BE2C (cell line): Measurements from ENCODE around the gene UBE2D2.

Experiments
- DNase-seq: peaks from one replicate; pipeline ENCODE4 v3.0.0-alpha.2; 2020
- H3K27me3 ChIP-seq: fragments of 250-450 bp; sonication (Bioruptor Pico); 2 replicates; pipeline ENCODE4 v1.5.1; 2020; ENCODE audit warnings: mild to moderate bottlenecking
- H3K36me3 ChIP-seq: fragments of 250-450 bp; sonication (Bioruptor Pico); 2 replicates; pipeline ENCODE4 v1.5.1; 2020; ENCODE audit warnings: mild to moderate bottlenecking
- H3K4me1 ChIP-seq: fragments of 250-450 bp; sonication (Bioruptor Pico); 2 replicates; pipeline ENCODE4 v1.5.1; 2020
- H3K4me3 ChIP-seq: 2 replicates; pipeline ENCODE4 v1.5.1; 2011; ENCODE audit warnings: low read depth, low read length
- H3K9me3 ChIP-seq: fragments of 250-450 bp; sonication (Bioruptor Pico); 2 replicates; pipeline ENCODE4 v1.5.1; 2020
- TF ChIP-seq, protein P1 (sequence below): IDR thresholded peaks from 2 replicates; pipeline ENCODE4 v1.5.1; 2012; ENCODE audit warnings: mild to moderate bottlenecking, low read depth, low read length

Gene UBE2D2

DNA sequence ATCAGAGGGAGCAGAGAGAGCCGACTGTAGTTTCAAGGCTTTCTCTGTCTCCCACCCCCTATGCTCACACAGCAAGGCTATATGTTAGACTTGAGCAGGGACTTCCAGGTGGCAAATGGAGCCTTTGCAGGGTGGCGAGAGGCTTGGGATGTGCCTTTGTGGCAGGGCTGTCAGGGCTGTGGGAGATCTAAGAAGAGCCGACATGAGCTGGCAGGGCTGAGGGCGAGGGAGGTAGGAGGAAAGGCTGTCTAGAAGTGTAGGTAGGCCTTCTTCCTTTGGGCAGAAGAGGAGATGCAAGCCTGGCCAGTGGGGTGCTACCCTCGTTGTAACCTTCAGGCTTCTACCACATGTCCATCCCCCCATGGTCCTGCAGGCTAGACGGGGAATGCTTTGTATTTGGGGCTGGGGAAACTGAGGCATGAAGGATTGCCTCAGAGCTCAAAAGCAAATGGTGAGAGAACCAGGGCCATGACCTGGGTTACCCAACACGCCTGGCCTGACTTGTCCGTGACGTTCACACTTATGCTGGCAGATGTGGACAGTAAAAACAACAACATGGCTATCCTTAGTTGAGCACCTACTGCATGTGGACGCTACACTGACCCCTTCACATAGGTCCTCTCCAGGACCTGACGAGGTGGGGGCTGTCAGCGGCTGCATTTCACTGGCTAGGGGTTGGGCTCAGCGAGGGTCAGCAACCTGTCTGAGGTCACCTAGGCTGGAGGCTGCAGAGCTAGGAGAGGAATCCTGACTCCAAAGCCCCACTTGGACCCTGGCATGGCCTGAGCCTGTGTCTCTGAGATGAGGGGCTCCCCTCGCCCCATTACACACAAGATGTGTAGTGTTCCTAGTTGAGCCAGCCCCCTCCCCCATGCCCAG, 102.3 kb downstream of the UBE2D2 start:
- Histone ChIP-seq H3K36me3 (peaks cover 7% of the 10 kb centered on the region; the same call in 1 of the 2 replicates), H3K27me3 (no peaks in the 10 kb centered on the region), H3K4me1 (peaks cover 64% of the 10 kb centered on the region), H3K9me3 (no peaks in the 10 kb centered on the region), H3K4me3 (no peak overlapping the region)
- TF ChIP-seq, protein P1, sequence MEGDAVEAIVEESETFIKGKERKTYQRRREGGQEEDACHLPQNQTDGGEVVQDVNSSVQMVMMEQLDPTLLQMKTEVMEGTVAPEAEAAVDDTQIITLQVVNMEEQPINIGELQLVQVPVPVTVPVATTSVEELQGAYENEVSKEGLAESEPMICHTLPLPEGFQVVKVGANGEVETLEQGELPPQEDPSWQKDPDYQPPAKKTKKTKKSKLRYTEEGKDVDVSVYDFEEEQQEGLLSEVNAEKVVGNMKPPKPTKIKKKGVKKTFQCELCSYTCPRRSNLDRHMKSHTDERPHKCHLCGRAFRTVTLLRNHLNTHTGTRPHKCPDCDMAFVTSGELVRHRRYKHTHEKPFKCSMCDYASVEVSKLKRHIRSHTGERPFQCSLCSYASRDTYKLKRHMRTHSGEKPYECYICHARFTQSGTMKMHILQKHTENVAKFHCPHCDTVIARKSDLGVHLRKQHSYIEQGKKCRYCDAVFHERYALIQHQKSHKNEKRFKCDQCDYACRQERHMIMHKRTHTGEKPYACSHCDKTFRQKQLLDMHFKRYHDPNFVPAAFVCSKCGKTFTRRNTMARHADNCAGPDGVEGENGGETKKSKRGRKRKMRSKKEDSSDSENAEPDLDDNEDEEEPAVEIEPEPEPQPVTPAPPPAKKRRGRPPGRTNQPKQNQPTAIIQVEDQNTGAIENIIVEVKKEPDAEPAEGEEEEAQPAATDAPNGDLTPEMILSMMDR: no peak
- no peak for DNase-seq

GRCh38 chr5:139664086-139664693, 103.1 kb downstream of the UBE2D2 start:
- no peak for DNase-seq
- Histone ChIP-seq H3K4me3 (no peak overlapping the region), H3K36me3 (peaks cover 7% of the 10 kb centered on the region; the same call in 1 of the 2 replicates), H3K27me3 (no peaks in the 10 kb centered on the region), H3K9me3 (no peaks in the 10 kb centered on the region), H3K4me1 (peaks cover 64% of the 10 kb centered on the region)
- TF ChIP-seq, protein P1: no peak

DNA sequence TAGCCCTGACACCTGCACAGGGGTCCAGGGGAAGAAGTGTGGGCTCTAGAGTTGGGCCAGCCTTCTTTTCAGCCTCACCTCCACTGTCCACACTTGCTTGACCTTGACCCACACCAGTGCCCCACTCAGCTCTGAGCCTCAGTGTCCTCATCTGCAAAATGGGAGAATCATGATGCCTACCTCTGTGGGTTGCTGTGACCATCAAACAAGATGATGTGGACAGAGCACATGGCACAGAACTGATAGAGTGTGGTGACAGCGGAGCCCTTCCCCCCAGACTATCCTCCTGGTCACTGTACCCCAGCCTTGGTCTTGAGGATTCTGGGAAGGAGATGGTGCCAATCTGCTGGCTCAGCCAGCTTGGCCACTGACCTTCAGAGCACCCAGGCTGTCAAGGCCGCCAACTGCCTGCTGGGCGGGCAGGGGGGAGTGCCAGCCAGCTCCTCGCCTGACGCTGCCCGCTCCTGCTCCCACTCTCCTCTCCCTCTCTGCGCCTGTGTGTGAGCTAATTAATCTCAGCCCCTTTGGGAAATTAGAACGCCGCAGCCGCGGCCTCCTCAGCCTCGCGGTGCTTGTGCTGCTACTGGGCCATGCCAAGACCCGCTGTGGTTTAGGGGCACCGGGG, 103.7 kb downstream of the UBE2D2 start:
- DNase-seq: peak; percentile 58
- Histone ChIP-seq H3K36me3 (peaks cover 7% of the 10 kb centered on the region; the same call in 1 of the 2 replicates), H3K4me1 (peaks cover 67% of the 10 kb centered on the region), H3K4me3 (no peak overlapping the region), H3K27me3 (no peaks in the 10 kb centered on the region), H3K9me3 (no peaks in the 10 kb centered on the region)
- TF ChIP-seq, protein P1: no peak

DNA sequence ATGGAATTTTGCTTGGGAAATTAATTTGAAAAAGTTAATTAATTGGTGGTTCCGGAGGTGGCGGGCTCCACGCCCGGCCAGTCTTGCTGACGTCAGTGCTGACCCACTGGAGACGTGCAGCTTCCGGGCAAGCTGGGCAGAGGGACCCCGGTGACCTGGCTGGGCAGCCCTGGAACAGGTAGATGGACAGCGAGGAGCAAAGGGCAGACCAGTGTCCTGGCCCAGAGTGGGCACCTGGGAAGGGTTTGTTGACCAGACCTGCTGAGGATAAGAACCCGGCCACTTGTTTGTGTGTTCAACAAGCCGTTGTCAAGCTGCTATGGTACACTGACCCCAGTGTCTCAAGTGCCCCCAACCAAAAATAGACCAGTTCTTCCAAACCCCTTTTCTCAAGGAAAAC, 104.5 kb downstream of the UBE2D2 start:
- H3K4me1 ChIP-seq: peaks cover 69% of the 10 kb centered on the region
- no peak for DNase-seq
- no peak overlapping the region for H3K4me3 ChIP-seq
- TF ChIP-seq, protein P1: no peak
- H3K9me3 ChIP-seq: no peaks in the 10 kb centered on the region
- H3K27me3 ChIP-seq: no peaks in the 10 kb centered on the region
- peaks cover 7% of the 10 kb centered on the region; the same call in 1 of the 2 replicates for H3K36me3 ChIP-seq

GRCh38 chr5:139666551-139666950, 105.4 kb downstream of the UBE2D2 start:
- Histone ChIP-seq H3K4me3 (no peak overlapping the region), H3K27me3 (no peaks in the 10 kb centered on the region), H3K36me3 (peaks cover 7% of the 10 kb centered on the region; the same call in 1 of the 2 replicates), H3K4me1 (peaks cover 73% of the 10 kb centered on the region), H3K9me3 (no peaks in the 10 kb centered on the region)
- no peak for DNase-seq
- TF ChIP-seq, protein P1: no peak
